Measurements from ENCODE around the gene SYCE1L. TPM values are rescaled to one million over a fixed set of nuclear protein-coding genes. Genes with fewer than 3 reads are reported as not detected.

SYCE1L gene
- total and polyA plus RNA-seq, 11 donors: 0.32 to 2.0 (median 0.75) TPM; not detected in 6

- Histone ChIP-seq H3K4me3 (no peak overlapping the region), H3K9me3 (no peaks in the 10 kb centered on the region), H3K36me3 (no peaks in the 10 kb centered on the region), H3K27me3 (peaks cover 0 to 7% (median 0%) of the 10 kb centered on the region in 9 donors), H3K27ac (no peak overlapping the region), H3K4me1 (no peaks in the 10 kb centered on the region)
- intact Hi-C loops (cut with DNase I): no loop called here
- TF ChIP-seq, protein P1, sequence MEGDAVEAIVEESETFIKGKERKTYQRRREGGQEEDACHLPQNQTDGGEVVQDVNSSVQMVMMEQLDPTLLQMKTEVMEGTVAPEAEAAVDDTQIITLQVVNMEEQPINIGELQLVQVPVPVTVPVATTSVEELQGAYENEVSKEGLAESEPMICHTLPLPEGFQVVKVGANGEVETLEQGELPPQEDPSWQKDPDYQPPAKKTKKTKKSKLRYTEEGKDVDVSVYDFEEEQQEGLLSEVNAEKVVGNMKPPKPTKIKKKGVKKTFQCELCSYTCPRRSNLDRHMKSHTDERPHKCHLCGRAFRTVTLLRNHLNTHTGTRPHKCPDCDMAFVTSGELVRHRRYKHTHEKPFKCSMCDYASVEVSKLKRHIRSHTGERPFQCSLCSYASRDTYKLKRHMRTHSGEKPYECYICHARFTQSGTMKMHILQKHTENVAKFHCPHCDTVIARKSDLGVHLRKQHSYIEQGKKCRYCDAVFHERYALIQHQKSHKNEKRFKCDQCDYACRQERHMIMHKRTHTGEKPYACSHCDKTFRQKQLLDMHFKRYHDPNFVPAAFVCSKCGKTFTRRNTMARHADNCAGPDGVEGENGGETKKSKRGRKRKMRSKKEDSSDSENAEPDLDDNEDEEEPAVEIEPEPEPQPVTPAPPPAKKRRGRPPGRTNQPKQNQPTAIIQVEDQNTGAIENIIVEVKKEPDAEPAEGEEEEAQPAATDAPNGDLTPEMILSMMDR (IDR thresholded peaks at IDR 0.05): peak in 3 of 12 donors; percentile 6 to 20 (median 8)
- no peak for TF ChIP-seq POLR2A (IDR thresholded peaks at IDR 0.05)
- ATAC-seq (no peak), DNase-seq (no peak)
- WGBS, 4 donors: 53 to 80% (median 68%) methylated on average over 10 of the region's 10 CpGs
Measured at GRCh38 chr16:77223184-77223583, 24.0 kb downstream of the SYCE1L start.

- DNase-seq: no peak
- intact Hi-C loops (cut with DNase I): no loop called here
- TF ChIP-seq POLR2A (IDR thresholded peaks at IDR 0.05): no peak
- TF ChIP-seq, protein P1 (IDR thresholded peaks at IDR 0.05): no peak
- 73 to 81% (median 78%) methylated on average over 3 of the region's 3 CpGs for WGBS, 4 donors
- no peak for ATAC-seq
- H3K4me1 ChIP-seq: no peaks in the 10 kb centered on the region
- H3K4me3 ChIP-seq: no peak overlapping the region
- H3K27ac ChIP-seq: no peak overlapping the region
- no peaks in the 10 kb centered on the region for H3K9me3 ChIP-seq
- H3K36me3 ChIP-seq: no peaks in the 10 kb centered on the region
- H3K27me3 ChIP-seq: peaks cover 0 to 7% (median 0%) of the 10 kb centered on the region in 9 donors
Measured at GRCh38 chr16:77225182-77225581, 26.0 kb downstream of the SYCE1L start.

GRCh38 chr16:77227745-77228144, 28.5 kb downstream of the SYCE1L start:
- Histone ChIP-seq H3K36me3 (no peaks in the 10 kb centered on the region), H3K27ac (no peak overlapping the region), H3K27me3 (peaks cover 0 to 7% (median 0%) of the 10 kb centered on the region in 9 donors), H3K4me1 (no peaks in the 10 kb centered on the region), H3K9me3 (no peaks in the 10 kb centered on the region), H3K4me3 (no peak overlapping the region)
- intact Hi-C loops (cut with DNase I): no loop called here
- ATAC-seq (no peak), DNase-seq (no peak)
- 86 to 92% (median 89%) methylated on average over 5 of the region's 5 CpGs for WGBS, 4 donors
- TF ChIP-seq, protein P1 (IDR thresholded peaks at IDR 0.05): no peak
- no peak for TF ChIP-seq POLR2A (IDR thresholded peaks at IDR 0.05)

DNA sequence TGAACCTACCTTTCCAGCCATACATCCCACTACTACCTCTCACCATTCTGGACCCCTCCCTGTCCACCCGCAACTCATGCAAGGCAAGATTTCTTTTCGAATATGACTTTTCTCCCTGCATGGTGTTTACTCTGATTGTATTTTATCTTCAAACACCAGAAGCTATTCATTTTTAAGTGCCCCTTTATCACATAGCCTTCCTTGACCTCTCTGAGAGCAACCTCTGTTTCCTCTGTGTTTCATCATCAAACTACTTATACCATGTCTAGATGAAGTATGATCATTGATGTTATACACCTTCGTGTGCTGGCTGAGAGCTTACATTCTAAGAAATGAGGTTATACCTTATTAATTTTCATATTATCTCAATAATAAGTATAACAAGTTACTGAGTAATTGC, 31.8 kb downstream of the SYCE1L start:
- H3K4me3 ChIP-seq: no peak overlapping the region
- 58 to 76% (median 67%) methylated on average over 3 of the region's 3 CpGs for WGBS, 4 donors
- H3K27ac ChIP-seq: no peak overlapping the region
- H3K9me3 ChIP-seq: no peaks in the 10 kb centered on the region
- DNase-seq: no peak
- no peaks in the 10 kb centered on the region for H3K36me3 ChIP-seq
- TF ChIP-seq, protein P1 (IDR thresholded peaks at IDR 0.05): no peak
- no peak for TF ChIP-seq POLR2A (IDR thresholded peaks at IDR 0.05)
- intact Hi-C loops (cut with DNase I): loop anchor here in 5 of 10 donors (5.0 to 10.0 kb wide), 4 partner anchors 431 to 864 kb away; partner anchors contain the start of gene WWOX (in 1 of the 5)
- ATAC-seq: no peak
- peaks cover 0 to 12% (median 2%) of the 10 kb centered on the region in 9 donors for H3K27me3 ChIP-seq
- no peaks in the 10 kb centered on the region for H3K4me1 ChIP-seq
